NCI-H1436 (cell line): Measurements from ENCODE around the gene LURAP1L.
"Not testable (repeated sequence)": the region's sequence is repeated elsewhere in the genome, so short reads cannot be mapped to it uniquely, and the experiment has no call there.

Experiments
- DNase-seq: peaks from one replicate; lab custom pipeline; 2025; lab: John Stamatoyannopoulos, UW

LURAP1L gene

DNA sequence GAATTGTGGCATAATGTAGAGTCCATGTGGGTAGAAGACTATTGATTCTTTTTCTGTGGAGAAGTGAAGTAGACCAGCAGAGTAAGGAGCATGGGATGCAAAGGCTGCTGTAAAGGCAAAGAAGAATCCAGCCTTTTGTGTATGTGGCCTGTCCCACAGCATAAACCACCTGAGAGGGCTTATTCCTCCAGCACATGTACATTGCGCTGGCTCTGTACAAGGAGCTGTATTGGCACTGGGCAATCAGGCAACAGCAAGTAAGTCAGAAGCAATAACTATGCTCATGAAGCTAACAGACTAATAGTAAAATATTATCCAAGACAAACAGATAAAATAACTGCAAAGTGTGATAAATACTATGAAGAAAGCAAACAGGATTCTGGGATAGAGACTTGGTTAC is 86.2 kb downstream of the LURAP1L start:
- no peak for DNase-seq

DNA sequence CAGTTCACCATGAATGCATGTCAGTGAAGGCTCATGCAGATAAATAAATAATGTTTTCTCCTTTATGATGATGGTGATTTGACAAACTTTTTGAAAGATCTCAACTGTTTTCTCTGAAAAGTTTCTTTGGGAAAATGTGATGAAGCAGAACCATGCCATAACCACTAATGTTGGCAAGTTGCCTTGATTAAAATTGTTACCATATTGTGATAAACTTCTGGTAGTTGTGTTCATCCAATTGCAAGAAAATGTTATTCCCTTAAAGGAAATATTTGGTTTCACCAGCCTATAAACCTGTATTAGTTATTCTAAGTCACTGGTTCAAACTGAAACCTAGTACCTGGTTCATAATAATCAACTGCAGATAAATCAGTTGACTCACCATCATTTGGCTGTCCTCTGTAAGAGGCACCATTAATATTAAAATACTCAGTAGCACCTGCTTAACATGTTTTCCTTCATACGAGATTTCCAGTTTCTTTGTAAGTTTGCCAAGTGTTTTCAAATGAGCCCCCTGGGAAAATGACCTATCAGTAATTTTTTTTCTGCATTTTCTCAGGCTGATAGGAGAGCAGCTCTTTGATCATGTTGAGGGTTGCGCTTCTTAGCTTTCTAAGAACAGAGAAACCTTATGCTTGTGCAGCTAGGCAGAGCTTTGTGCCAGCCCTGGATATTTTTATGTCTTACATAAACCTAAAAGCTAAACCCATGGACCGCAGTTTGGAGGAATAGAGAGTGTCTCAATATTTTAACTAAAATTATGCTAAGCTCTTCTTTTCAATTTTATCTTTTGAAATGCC is 88.0 kb downstream of the LURAP1L start:
- DNase-seq, result no peak

DNA sequence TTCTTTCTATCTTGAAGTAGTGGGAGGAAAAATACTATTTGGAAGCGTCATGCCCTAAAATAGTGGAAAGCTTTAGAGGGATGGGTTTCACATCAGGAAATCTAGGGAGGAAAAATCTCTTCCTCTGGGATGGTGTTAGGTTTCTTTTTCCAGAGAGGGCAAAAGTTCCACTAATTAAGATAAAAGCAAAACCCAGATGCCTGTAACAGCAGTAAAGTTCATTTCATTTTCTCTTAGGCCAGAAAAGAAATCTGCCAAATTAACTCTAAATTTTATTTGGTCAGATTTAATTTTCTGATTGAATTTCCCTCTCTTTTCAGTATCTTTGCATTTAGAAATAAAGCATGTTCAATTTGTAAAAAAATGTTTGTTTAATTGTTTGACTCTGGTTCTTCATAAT is 88.8 kb downstream of the LURAP1L start:
- DNase-seq, result no peak

DNA sequence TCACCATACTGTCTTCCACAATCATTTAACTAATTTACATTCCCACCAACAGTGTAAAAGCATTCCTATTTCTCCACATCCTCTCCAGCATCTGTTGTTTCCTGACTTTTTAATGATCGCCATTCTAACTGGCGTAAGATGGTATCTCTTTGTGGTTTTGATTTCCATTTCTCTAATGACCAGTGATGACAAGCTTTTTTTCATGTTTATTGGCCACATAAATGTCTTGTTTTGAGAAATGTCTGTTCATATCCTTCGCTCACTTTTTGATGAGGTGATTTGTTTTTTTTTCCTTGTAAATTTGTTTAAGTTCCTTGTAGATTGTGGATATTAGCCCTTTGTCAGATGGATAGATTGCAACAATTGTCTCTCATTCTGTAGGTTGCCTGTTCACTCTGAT is 90.6 kb downstream of the LURAP1L start:
- not testable (repeated sequence) for DNase-seq
